HG03159 (cell line): ENCODE data around the gene ZFC3H1.

ENCODE experiments used
- ATAC-seq: cut with Tn5 transposase; IDR thresholded peaks from one replicate; pipeline ENCODE4 v1.9.1; 2021; ENCODE audit warnings: mild to moderate bottlenecking, moderate library complexity; ENCODE audit not compliant: unreplicated experiment

ZFC3H1 gene

GRCh38 chr12:71641390-71641789, 22.3 kb downstream of the ZFC3H1 start:
- ATAC-seq, result no peak

DNA sequence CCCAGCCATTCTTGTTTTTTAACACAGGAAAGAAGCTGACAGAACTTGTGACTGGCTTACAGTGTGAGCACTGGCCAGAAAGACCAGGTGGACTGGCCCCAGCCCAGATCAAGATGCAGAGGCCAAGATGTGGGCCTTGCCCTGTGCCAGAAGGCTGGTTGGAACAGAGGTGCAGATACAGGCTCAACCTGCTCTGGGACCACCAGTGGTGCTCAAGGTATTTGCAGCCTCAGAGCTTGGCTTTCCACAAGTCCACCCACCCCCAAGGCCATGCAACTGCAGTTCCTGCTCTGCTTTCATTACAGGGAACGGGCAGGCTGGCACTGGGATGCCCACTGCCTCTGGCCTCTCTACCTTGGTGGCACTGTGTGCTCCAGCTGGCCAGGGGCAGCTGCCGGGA, 23.3 kb downstream of the ZFC3H1 start:
- ATAC-seq, result no peak

DNA sequence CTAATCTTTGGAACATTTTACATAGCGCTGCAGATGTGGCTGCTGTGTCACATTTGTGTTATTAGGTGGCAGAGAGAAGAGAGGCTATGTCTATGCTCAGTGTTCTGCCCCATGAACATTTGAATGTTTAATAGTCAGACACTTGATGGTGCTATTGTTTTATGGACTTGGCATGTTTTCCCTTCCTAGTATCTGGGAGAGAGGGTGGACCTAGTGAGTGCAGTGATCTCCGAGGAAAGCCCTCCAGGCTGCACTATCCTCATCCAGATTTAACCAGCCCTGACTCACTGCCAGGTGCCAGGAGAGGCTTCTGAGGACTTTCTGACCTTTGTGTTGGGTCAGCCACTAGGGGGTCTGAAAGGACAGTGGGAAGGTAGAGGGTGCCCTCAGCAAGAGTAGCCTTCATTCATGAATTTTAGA, 24.3 kb downstream of the ZFC3H1 start:
- ATAC-seq, result peak; percentile 45

DNA sequence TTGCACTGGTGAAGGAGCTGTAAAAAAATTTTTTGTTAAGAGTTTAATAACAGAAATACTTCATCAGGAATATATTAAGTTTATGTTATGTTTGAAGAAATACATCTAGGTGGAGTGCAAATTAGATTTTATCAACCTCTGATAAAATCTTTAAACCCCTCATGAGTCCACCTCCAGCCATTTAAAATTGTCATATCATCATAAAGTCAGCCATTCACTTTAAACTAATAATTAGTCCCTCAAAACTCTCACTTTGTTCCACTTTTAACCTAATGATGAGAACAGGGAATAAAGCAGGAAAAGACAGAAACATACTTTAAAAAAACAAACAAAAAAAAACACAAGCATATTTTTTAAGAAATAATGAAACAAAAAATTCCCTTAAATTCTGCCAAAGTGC, 25.1 kb downstream of the ZFC3H1 start:
- no peak for ATAC-seq

- no peak for ATAC-seq
Observed at GRCh38 chr12:71636704-71637115, 26.9 kb downstream of the ZFC3H1 start.

DNA sequence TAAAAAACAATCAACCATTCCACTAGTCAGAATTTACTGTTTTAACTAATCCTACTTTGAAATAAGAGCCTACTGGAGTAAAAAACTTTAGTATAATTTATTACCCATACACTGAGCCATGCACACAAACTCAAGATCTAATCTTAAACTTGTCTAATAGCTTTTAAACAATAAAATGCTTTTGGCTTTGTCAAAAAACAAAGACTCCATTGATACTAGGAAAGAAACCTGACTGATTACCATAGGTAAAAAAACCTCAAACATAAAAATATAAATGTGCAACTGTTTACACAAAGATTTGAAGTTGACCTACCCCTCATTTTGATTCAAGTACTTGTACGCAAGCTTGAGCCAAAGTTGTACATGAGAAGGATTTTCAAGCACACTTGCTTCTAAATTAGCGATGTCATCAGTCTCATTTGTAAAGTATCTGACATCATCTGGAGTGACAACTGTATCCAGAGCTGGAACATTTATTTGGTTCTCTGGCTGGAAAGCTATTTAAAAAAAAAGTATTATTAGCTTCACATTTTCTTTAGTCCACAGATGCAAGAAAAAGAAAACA, 36.1 kb downstream of the ZFC3H1 start:
- ATAC-seq, result no peak

DNA sequence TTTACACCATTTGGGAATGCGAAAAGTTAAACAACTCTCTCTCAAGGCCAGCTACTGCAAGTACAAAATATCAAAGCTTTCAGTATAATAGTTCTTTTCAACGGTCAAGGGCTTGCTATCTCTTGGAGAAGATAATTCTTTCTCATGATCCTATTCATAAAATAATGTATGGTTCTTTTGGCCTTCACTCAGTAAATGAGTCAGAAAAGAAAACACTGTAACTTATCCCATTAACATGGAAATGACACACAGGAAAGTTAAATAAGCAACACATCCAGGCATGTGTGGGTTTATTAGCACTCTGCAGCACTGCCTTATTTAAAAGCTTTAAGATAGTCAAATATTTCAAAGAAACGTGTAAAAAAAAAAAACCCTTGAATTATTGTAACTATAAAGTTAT, 36.9 kb downstream of the ZFC3H1 start:
- ATAC-seq, result no peak

DNA sequence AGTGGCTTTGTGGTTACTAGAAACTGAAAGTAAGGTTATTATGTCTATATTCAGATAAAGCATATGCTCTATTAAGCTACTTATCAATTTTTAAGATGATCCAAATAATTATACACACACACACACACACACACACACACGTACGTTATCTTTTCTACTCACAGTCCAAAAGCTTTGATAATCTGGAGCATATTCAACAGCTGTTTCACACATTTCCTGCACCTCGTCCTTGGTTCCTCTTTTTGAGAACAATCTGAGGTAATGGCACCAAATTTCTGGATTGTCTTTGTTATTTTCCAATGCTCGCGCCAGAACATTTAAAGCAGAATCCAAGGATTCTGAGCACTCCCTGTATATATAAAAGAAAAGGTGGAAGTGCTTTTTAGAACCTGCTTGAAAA, 37.5 kb downstream of the ZFC3H1 start:
- ATAC-seq, result peak; percentile 76

- no peak for ATAC-seq
Observed at GRCh38 chr12:71625476-71625875, 38.2 kb downstream of the ZFC3H1 start.

DNA sequence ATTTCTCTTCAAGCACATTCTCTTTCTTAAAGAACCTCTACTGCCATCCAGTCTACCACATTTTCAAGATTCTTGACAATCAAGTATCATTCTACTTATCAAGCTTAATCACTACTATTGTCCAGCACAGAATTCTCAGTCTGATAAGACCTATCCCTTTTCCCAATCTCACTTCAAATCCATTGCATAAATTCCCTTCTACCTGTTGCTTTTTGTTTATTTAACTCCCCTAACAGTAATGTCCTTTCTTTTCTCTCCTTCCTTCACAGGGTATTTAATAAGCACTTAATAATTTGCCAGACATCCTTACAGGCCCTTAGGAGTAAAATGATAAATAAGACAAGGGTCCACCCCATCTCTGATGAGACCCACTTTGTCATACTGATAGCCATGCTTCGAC, 41.7 kb downstream of the ZFC3H1 start:
- ATAC-seq, result no peak

- ATAC-seq, result no peak
Observed at GRCh38 chr12:71610031-71610795, 53.4 kb downstream of the ZFC3H1 start.

- no peak for ATAC-seq
Observed at GRCh38 chr12:71607494-71608330, 55.9 kb downstream of the ZFC3H1 start.

- no peak for ATAC-seq
Observed at GRCh38 chr12:71605039-71605438, 58.6 kb downstream of the ZFC3H1 start.

DNA sequence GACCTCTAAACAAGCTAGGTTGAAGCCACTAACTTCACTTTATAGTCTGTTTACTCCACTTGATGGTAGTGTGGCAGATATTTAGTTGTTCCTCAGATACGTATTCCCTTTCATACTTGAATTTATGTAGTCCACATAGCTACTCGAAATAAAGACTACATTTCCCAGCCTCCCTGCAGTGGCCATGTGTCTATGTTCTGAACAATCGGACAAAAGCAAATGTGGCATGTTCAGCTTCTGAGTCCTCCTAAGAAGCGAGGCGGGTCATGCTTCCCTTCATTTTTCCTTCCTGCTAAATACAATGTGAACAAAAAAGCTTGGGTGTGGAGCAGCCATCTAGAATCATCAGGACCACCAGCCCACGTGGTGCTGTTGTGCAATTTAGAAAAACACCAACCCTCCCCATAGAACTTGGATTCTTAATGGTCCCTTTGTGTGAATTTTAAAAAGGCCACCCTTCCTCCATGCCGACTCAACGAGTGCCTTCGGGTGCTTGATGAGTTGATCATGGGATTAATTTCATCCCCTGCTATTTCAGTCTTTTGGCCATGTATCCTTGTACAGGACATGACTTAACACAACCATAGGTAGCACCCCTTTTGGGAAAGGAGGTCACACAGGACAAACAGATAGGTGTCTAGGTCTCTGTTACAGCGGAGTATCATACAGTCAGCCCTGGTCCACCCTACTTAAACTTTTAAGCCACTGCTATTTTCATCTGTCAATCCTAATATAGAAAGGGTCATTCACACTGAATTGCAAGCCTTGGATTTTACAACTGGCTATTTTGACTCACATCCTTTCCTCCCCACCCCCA, 60.7 kb downstream of the ZFC3H1 start:
- no peak for ATAC-seq

DNA sequence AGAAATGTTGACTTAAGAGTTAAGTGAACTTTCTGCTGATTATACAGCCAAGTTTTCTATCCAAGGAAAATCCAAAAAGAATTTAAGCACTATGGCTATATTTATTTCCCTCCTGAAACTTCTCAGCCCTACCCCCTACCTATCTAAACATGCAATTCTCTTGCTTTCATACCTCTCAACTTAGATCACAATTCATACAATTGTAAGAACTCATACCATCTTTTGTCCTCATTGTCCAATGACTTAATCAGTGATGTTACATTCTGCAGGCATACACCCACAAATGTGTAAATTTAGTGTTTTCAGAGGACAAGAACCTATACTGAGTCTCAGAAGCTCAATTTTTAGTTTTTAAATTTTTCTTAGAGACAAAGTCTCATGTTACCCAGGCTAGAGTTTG, 62.1 kb downstream of the ZFC3H1 start:
- no peak for ATAC-seq

DNA sequence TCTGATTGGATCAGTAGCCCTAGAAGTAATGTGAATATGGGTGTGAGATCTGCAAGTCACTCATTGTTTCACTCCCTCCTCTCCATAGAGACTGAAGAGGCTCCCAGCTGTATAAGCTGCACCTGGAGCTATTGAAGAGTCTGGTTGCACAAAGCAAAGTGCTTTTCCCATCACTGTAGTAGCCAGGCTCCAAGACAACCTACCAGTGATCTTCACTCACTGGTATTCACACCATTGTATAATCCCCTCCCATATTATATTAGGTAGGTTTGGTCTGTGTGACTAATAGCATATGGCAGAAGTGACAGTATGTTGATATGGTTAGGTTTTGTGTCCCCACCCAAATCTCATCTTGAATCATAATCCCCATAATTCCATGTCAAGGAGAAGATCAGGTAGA, 64.4 kb downstream of the ZFC3H1 start:
- no peak for ATAC-seq

- no peak for ATAC-seq
Observed at GRCh38 chr12:71594214-71594948, 69.3 kb downstream of the ZFC3H1 start.

DNA sequence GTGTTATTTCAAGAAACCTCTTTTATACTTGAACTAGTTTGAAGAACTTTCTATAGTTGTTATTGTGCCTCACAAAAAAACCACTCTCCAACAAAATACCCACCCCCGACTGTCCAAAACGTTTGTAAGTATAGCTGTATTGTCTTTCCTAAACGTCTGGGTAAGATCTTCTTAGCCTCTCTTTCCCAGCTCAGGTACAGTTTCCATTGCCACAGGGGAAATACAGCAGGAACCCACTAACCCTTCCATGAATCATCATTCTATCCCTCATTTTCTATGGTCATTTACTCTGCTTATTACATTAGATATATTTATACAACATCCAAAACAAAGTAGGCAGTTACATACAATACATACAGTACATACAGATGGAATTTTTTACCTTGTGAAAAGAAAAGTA, 70.8 kb downstream of the ZFC3H1 start:
- no peak for ATAC-seq

GRCh38 chr12:71591601-71592000, 72.0 kb downstream of the ZFC3H1 start:
- ATAC-seq, result no peak

- ATAC-seq, result no peak
Observed at GRCh38 chr12:71589478-71589881, 74.2 kb downstream of the ZFC3H1 start.
